Head of caudate nucleus (tissue), 42 donors: ENCODE results near the gene IL34.
A peak's percentile ranks its signal among the peaks of the same experiment; 100 is the strongest.
"Not testable (repeated sequence)": the region's sequence is repeated elsewhere in the genome, so short reads cannot be mapped to it uniquely, and the experiment has no call there.

Experiments used
- DNase-seq, 42 donors: peaks; one replicate each; pipeline versions ENCODE4 v3.0.0 to v3.0.0-alpha.2; 2020 to 2021; ENCODE audit warnings: mixed read lengths in 7 of 42
- intact Hi-C: fragments of 100-400 bp; cut with DNase I; formaldehyde crosslinking; loops from one replicate; pipeline ENCODE4 v1.15.0; 2022

The IL34 gene

DNA sequence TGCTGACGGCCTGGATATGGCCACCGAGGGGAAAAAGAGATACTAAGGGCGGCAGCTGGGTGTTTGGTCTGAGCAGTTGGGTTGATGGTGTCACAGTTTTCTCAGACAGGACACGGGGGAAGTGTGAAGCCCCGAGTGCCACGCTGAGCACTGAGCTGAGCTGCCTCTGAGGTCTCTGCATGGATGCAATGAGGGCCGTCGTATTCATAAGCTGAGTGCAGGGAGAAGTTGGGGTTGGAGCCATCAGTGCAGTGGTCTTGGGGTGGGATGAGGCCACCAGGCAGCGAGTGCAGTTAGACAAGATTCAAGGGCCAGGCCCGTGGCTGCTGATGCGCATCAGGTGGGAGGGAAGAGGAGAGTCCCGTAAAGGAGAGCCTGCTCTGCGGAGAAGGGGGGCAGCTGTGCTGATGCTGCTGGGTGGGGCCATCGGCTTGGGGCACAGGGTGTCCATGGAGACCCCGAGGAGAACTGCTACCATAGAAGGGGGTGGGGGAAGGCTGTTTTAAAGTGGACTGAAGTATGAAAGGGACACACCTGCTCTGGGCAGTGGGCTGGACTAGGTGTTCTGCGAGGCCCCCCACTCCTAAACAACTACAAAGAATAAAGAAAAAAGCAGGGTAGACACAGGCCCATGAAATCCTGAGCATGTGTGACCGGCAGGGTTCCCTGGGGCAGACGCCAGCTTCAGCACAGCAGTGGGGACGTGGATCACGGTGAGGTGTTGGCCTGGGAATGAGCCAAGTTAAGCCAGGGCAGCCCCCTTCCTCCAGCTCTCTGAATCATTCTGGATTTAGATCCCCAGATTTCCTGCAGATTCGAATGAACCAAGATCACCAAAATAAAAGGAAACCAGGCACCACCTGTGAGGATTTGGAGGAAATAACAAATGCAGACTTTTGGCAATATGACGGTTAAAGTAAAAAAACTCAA is 19.7 kb downstream of the IL34 start:
- intact Hi-C loops: no loop called here
- DNase-seq: peak in 6 of 42 donors; percentile 3 to 28 (median 19)

DNA sequence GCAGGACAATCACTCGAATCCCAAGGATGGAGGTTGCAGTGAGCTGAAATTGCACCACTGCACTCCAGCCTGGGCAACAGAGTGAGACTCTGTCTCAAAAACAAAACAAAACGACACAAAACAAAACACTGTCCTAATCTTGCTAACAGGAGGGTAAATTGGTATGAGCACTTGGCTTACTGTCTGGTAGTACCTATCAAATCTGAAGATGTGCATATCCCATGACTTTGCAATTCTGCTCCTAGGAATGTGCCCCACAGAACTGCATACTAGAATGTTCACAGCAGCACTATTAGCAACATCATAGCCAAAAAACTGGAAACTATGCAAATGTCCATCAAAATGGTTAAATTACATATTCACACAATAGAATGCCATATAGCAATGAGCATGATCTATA is 23.8 kb downstream of the IL34 start:
- intact Hi-C loops: no loop called here
- no peak for DNase-seq

DNA sequence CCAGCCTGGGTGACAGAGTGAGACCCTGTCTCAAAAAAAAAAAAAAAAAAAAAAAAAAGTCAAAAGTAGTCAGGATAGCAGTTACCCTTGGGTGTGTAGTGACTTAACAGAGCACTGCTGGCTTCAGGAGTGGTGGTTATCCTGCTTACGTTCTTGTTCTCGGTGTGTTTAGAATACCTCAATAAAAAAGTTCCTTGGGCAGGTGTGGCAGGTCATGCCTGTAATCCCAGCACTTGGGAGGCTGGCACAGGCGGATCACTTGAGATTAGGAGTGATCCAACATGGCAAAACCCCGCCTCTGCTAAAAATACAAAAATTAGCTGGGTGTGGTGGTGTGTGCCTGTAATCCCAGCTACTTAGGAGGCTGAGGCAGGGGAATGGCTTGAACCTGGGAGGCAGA is 24.6 kb downstream of the IL34 start:
- intact Hi-C loops, DNase-seq: not testable (repeated sequence)

DNA sequence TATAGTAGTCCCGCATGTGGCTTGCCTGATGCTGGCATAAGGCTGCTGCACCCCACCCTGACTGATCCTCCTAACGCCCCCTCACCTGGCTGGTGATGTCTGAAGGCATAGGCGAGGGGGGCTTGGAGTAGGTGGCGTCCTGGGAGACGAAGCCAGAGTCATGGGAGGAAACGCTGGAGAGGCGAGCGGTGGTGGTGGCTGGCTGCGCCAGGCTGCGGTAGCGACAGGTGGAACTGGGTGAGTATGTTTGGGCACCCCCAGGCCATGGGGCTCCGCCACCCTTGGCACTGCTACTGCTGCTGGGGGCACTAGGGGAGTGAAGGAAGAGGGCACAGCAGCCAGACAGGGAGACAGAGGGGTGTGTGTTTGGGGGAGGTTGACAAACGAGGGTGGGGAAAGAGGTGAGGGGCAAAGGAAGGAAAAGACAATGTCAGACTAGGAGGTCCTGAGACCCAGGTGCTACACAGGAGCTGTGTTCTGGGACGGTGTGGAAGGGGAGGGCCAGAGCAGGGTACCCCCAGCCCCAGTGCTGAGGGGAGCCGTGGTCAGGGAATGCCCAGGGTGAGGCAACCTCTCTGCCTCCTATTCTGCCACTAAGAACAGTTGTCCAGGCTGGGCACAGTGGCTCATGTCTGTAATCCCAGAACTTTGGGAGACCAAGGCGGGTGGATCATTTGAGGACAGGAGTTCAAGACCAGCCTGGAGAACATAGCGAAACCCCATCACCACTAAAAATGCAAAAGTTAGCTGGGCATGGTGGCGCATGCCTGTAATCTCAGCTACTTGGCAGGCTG is 28.1 kb downstream of the IL34 start:
- intact Hi-C loops: no loop called here
- DNase-seq: peak in 7 of 42 donors; percentile 20 to 68 (median 28)

DNA sequence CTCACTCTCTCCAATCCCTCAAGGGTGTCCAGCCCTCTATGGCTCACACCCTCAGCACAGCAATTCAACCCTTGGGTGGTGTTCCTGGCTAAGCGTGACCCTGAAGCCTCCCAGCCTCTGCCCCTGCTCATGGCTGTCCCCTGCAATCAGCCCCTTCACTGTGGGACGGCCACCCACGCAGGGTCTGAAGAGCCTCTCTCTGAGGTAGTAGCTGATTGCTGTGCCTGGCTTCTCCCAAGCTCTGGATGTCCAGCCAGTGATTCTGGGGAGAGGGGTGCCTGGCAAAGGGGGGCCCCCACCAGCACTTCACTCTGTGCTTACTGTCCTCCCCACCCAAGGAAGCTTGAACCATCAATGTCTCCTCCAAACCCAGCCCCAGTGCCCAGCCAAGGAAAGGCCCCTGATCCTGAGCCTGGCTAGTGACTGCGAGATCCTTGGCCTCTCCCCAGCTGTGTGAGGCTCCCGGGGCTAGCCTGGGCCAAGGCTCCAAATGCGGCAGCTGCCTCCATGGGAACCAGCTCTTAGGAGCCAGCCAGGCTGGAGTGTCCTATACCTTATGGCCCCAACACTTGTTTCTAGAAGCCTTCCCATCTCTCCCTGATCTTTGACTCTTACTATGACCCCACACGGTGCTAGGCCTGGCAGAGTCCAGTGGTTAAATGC is 29.6 kb downstream of the IL34 start:
- DNase-seq: peak in 4 of 42 donors; percentile 5 to 36 (median 25)
- intact Hi-C loops: no loop called here

DNA sequence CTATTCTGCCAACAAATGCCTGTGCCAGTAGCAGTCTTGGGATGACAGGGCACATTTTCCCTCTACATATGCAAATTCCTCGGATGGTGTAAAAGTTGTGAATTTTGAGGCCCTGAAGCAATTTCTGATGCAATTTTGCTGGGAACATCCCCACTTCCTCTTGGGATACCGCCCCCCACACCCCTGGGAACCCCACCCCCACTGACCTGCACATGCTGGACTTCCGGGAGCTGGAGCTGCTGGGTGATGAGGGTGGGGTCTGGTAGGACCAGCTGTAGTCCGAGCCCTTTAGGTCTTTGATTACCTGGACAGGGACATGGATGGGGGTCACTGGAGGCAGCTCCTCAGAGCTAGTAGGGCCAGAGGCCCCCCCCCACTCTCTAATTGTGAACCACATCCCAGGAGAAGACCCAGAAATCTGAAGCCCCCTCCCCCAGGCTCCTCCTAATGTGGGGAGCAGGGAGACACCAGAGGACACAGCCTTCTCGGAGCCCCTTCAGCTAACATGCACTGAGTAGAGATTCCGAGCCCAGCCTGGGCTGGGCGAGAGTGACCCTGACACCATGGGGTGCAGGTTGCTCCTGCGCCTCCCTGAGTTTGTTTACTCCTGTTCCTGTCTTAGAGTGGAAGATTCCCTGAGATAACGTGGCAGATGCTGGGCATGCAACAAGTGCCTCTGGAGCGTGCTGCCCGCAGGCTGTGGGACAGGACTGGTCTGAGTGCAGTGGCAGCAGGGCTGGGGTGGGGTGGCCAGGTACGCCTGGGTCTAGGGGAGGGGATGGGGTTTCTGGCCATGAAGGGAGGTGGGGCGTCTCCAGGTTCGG is 30.5 kb downstream of the IL34 start:
- intact Hi-C loops: no loop called here
- peak in 3 of 42 donors; percentile 2 to 9 (median 5) for DNase-seq

DNA sequence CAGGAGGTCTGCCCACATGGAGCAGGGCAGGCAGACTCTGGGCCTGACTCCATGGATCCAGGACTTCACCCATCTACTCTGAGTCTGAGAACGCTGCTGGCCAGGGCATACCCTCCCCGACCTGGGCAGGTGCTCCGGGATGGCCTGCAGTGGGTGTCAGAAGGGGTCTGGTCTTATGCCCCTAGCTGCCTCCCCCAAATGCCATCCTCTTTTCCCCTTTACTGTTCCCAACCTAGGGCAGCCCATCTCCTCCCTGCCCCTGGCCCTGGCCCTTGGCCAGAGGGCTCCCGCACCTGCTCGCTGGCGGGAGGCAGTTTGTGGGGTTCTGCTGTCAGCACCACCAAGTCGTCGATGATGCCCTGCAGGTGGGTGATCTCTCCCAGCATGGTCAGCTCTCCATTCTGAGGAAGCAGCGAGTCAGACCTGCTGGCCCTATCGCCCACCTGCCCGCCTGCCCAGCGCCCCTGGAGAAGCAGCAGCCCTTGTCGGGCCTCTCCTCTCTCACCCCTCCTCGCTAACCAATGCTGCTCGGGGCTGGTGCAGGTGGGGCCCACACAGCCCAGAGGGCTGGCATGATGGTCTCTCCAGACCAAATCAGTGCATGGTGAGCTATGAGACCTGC is 31.3 kb downstream of the IL34 start:
- intact Hi-C loops: no loop called here
- DNase-seq: peak in 1 of 42 donors; percentile 1

DNA sequence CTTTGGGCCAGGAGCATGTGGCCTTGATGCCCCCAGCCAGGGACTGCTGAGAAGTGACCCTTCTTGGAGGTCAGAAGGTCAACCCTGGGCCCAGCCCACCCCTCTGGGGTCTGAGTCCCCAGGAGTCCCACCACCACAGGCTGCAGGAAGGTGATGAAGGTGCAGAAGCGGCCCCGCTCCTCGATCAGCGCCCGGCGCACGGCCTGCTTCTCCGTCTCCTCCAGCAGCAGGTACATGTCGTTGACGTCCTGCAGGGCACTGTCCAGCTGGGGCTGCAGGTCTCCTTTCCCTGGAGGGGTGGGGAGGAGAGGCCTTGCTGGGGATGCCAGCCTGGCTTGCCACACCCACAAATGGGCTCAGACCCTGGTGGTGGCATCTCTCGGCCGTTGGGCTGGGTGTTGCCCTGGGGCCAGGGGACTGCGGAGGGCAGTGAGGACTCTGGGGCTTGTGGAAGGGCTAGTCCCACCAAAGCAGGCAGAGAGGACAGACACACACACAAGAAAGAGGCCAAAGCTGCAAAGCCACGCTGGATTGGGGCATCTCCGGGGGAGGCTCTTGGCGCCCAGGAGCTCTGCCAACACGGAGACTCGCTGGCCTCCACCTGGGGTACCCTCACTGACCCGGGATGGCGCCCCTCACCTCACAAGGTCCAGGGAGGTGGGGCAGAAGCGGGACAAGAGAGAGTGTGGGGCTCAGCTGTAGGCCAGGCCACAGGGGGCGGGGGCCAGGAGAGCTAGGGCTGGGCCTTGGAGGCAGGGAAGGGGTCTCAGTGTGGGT is 31.9 kb downstream of the IL34 start:
- DNase-seq: peak in 3 of 42 donors; percentile 2 to 18 (median 6)
- intact Hi-C loops: no loop called here

DNA sequence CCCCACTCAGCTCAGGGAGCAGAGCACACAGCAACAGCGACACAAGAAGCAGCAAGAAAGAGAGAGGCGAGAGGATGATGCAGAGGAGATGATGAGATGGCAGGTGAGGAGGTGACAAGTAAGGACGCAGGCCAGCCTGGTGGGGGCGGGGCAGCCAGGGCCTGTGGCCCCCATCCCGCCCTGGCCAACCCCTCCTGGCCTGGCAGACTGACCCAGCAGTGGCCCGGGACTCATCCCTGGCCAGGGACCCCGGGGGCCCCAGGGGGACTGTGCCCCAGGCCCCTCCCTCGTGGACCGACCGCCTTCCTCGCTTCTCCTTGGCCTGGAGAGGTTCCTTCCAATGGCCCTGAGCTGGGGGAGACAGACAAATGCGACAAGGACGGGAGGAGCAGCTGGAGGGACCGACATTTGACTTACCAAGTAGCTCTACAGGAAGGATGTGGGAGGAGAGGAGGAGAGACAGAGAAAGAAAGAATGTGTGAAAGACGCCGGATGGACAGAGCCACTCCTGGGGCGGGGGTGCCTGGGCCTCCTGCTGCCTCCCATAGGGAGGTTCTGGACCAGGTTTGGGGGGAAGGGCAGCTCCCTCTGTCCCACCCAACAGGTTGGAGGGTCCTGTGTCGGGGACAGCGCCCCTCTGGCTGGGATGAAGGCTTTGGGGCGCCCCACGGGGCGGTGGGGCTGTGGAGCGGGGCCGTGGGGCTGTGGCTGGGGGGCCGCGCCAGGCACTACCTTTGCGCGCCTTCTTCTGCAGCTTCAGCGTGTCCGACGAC is 32.7 kb downstream of the IL34 start:
- intact Hi-C loops: no loop called here
- peak in 3 of 42 donors; percentile 2 to 15 (median 4) for DNase-seq

DNA sequence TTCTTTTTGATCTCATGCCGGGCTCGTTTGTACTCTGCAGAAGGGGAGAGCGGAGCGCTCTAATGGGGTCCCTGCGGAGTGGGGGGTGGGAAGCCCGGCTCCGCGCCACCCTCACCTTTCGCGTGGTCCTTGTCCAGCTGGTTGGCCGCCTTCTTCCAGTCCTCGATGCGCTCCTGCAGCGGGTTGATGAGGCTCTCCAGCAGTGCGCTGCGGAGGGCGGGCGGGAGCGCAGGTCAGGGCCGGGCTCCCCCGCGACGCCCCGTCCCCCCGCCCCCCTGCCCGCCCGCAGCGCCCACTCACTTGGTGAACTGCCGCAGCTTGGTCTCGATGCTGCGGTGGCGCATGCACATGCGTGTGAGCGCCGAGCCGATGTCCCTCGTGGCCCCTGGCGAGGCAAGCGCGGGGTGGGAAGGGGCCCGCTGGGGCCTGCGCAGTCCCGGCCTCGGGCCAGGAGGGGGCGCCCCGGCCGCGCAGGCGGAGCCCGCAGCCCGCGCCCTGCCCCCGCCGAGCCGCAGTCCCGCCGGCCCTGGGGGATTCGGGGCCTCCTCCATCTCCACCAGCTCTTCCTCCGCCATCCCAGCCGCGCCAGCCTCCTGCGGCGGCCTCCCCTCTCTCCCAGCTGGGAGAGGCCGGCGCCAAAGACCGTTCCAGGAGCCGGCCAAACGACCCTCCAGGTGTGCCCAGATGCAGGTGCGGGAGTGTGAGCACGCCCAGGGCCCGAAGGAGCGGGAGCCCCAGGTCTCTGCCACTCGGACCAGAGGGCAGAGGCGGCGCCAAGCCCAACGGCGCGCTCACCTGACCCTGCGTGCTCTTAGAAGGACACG is 33.5 kb downstream of the IL34 start:
- intact Hi-C loops: loop anchor here (2.0 to 5.0 kb wide), 2 partner anchors 47 to 91 kb away; no protein-coding TSS in a partner anchor
- peak in 11 of 42 donors; percentile 7 to 69 (median 49) for DNase-seq

DNA sequence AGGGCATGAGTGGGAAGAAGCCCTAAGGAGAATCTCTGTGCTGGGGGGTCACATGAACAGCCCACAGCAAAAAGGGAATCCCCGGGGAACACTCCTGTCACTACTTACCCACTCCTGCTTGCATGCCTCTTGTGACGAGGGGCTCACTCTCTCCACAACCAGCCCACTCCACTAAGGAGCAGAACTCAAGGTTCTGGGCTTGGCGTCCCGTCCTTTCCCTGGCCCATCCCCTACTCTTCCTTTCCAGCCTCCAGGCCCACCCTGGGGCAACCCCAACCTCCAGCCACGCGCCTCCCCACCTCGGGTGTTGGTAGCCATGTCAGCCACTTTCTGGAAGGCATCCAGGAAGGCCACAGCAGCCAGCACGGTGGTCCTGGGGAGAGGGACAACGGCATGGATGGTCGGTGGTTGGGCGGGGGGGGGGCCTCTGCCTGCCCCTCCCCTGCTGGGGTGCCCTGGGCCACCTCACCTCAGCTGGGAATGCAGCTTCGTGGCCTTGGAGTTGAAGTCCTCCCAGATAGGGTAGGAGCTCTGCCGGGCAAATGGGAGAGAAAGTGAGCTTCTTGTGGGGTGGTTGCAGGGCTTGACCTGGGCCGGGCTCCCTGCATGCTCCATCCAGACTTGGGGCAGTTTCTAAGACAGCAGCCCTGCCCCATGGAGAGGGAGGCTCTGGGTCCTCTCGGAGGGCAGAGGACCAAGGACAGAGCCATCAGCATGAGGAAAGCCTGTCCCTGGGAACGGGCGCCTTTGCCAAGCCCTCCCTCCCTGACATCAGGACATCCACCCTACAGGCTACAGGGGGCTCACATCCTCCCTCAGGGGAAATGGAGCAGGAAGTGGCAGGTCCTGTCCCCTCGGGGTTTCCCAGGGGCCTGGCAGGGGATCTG is 34.4 kb downstream of the IL34 start:
- intact Hi-C loops: loop anchor here (2.0 to 5.0 kb wide), 2 partner anchors 47 to 90 kb away; no protein-coding TSS in a partner anchor

DNA sequence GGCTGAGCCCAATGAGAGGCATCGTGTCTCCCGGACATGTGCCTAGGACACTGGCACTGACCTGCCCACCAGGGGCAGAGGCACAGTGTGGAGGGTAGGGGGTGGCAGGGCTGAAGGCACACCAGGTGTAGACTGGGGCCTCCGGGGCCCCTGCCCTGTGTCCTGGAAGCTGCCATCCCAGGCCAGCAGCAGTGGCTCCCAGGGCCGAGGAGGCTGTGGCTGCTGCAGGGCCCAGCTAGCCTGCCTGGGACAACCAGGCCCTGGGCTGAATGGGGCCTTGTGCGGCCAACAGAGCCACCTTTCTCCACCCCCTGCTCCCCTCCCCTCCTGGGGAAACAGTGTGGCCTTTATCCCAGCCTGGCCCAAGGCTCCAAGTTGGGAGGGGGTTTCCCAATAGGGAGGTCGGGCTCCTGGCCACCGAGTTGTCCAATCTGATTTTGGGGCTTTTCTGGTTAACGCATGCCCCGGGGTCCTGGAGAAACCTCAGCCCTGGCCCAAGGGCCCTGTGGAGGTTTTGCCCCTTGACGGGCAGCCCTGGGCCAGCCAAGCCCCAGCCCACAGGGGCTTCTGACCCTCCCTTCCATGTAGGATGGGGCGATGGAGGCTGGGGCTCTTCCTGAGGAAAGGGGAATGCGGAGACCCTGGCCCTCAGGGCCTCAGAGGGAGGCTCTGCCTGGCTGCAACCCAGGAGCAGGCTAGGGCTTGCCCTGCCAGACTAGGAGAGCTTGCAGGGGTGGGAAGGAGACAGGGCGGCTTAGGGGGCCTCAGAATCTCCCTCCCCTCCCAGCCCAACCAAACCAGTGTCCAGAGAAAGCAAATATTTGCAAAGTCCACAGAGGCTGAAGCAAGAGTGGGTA is 35.3 kb downstream of the IL34 start:
- DNase-seq: peak; percentile 67 to 96 (median 89)

More for the DNA sequence above, 34.4 kb downstream of the IL34 start:
- peak in 4 of 42 donors; percentile 3 to 40 (median 10) for DNase-seq

More for the DNA sequence above, 35.3 kb downstream of the IL34 start:
- intact Hi-C loops: loop anchor here (2.0 to 5.0 kb wide), 2 partner anchors 46 to 89 kb away; no protein-coding TSS in a partner anchor
